ENCODE results near the gene REEP3.

REEP3 gene

DNA sequence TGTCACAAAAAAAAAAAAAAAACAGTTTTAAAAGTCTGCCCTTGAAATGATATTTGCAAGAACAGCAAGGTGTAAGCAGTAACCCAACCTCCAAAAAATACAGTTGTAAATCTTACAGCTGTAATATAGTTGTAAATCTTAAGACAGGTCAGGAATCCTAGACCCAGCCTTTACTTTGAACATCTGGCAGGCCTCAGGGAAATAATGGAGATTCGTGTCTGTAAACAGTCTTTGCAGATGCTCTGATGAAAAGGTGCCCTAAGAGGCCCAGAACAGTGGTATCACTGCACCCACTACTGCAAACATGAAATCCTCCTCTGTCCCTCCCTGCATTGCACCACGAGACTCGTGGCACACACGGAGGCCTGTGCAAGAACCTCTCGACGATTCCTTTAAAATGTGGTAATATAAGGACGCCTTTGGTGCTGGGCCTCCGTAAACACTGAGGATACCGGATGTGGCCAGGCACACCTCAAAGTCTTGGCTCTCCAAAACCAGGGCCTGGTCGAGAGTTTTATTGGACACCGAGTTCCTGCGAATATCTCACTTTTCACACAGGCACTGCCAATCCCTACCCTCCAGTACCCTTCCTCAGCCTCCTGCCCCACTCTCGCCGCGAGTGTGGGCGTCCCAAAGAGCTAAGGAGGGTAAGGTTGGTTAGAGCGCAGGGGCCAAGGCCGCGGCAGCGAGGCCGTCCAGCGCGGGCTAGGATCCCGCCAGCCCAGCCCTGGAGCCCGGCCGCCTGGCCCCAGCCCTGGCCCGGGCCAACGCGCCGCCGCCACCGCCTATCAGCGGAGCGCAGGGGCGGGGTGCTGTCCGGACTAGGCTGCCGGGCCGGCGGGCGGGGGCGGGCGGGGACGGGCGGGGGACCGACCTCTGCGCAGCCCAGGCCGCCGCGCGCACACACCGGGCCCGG is at the start of gene REEP3 (continued):
- TF ChIP-seq, protein P1, sequence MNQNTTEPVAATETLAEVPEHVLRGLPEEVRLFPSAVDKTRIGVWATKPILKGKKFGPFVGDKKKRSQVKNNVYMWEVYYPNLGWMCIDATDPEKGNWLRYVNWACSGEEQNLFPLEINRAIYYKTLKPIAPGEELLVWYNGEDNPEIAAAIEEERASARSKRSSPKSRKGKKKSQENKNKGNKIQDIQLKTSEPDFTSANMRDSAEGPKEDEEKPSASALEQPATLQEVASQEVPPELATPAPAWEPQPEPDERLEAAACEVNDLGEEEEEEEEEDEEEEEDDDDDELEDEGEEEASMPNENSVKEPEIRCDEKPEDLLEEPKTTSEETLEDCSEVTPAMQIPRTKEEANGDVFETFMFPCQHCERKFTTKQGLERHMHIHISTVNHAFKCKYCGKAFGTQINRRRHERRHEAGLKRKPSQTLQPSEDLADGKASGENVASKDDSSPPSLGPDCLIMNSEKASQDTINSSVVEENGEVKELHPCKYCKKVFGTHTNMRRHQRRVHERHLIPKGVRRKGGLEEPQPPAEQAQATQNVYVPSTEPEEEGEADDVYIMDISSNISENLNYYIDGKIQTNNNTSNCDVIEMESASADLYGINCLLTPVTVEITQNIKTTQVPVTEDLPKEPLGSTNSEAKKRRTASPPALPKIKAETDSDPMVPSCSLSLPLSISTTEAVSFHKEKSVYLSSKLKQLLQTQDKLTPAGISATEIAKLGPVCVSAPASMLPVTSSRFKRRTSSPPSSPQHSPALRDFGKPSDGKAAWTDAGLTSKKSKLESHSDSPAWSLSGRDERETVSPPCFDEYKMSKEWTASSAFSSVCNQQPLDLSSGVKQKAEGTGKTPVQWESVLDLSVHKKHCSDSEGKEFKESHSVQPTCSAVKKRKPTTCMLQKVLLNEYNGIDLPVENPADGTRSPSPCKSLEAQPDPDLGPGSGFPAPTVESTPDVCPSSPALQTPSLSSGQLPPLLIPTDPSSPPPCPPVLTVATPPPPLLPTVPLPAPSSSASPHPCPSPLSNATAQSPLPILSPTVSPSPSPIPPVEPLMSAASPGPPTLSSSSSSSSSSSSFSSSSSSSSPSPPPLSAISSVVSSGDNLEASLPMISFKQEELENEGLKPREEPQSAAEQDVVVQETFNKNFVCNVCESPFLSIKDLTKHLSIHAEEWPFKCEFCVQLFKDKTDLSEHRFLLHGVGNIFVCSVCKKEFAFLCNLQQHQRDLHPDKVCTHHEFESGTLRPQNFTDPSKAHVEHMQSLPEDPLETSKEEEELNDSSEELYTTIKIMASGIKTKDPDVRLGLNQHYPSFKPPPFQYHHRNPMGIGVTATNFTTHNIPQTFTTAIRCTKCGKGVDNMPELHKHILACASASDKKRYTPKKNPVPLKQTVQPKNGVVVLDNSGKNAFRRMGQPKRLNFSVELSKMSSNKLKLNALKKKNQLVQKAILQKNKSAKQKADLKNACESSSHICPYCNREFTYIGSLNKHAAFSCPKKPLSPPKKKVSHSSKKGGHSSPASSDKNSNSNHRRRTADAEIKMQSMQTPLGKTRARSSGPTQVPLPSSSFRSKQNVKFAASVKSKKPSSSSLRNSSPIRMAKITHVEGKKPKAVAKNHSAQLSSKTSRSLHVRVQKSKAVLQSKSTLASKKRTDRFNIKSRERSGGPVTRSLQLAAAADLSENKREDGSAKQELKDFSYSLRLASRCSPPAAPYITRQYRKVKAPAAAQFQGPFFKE (tag by site-specific recombination; IDR thresholded peaks at IDR 0.05; ENCODE audit: borderline replicate concordance) = no peak
- TF ChIP-seq ZNF610 (tag by site-specific recombination; IDR thresholded peaks at IDR 0.05; ENCODE audit: borderline replicate concordance) (0 out of 2 replicates have a peak, but pooled peaks have one; percentile 51), ZBTB8A (tag by site-specific recombination; IDR thresholded peaks at IDR 0.05) (peak; percentile 94), ZNF791 (tag by site-specific recombination; IDR thresholded peaks at IDR 0.05) (no peak), HOXC10 (CRISPR knock-in tag; IDR thresholded peaks at IDR 0.05) (no peak), ZNF121 (tag by site-specific recombination; IDR thresholded peaks at IDR 0.05) (0 out of 2 replicates have a peak, but pooled peaks have one; percentile 9), ZNF214 (tag by site-specific recombination; IDR thresholded peaks at IDR 0.05; ENCODE audit: borderline replicate concordance) (no peak), ZNF629 (tag by site-specific recombination; IDR thresholded peaks at IDR 0.05) (peak; percentile 68; the same call in 1 of the 2 replicates), BCL11B (tag by site-specific recombination; IDR thresholded peaks at IDR 0.05; ENCODE audit: low read depth) (no peak), ZFP41 (tag by site-specific recombination; IDR thresholded peaks at IDR 0.05; ENCODE audit: borderline replicate concordance) (no peak), ZNF133 (tag by site-specific recombination; IDR thresholded peaks at IDR 0.05) (no peak), ZNF324 (tag by site-specific recombination; IDR thresholded peaks at IDR 0.05) (peak; percentile 89; the same call in 1 of the 2 replicates), ZSCAN16 (tag by site-specific recombination; IDR thresholded peaks at IDR 0.05) (no peak), ZBTB20 (tag by site-specific recombination; IDR thresholded peaks at IDR 0.05) (peak; percentile 81)
- TF ChIP-seq, protein P2, sequence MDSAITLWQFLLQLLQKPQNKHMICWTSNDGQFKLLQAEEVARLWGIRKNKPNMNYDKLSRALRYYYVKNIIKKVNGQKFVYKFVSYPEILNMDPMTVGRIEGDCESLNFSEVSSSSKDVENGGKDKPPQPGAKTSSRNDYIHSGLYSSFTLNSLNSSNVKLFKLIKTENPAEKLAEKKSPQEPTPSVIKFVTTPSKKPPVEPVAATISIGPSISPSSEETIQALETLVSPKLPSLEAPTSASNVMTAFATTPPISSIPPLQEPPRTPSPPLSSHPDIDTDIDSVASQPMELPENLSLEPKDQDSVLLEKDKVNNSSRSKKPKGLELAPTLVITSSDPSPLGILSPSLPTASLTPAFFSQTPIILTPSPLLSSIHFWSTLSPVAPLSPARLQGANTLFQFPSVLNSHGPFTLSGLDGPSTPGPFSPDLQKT (IDR thresholded peaks at IDR 0.05; ENCODE audit: borderline replicate concordance, low read depth, low read length) = no peak
- TF ChIP-seq, protein P3, sequence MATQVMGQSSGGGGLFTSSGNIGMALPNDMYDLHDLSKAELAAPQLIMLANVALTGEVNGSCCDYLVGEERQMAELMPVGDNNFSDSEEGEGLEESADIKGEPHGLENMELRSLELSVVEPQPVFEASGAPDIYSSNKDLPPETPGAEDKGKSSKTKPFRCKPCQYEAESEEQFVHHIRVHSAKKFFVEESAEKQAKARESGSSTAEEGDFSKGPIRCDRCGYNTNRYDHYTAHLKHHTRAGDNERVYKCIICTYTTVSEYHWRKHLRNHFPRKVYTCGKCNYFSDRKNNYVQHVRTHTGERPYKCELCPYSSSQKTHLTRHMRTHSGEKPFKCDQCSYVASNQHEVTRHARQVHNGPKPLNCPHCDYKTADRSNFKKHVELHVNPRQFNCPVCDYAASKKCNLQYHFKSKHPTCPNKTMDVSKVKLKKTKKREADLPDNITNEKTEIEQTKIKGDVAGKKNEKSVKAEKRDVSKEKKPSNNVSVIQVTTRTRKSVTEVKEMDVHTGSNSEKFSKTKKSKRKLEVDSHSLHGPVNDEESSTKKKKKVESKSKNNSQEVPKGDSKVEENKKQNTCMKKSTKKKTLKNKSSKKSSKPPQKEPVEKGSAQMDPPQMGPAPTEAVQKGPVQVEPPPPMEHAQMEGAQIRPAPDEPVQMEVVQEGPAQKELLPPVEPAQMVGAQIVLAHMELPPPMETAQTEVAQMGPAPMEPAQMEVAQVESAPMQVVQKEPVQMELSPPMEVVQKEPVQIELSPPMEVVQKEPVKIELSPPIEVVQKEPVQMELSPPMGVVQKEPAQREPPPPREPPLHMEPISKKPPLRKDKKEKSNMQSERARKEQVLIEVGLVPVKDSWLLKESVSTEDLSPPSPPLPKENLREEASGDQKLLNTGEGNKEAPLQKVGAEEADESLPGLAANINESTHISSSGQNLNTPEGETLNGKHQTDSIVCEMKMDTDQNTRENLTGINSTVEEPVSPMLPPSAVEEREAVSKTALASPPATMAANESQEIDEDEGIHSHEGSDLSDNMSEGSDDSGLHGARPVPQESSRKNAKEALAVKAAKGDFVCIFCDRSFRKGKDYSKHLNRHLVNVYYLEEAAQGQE (tag by site-specific recombination; IDR thresholded peaks at IDR 0.05) = peak; percentile 56; the same call in 1 of the 2 replicates
- TF ChIP-seq, protein P4, sequence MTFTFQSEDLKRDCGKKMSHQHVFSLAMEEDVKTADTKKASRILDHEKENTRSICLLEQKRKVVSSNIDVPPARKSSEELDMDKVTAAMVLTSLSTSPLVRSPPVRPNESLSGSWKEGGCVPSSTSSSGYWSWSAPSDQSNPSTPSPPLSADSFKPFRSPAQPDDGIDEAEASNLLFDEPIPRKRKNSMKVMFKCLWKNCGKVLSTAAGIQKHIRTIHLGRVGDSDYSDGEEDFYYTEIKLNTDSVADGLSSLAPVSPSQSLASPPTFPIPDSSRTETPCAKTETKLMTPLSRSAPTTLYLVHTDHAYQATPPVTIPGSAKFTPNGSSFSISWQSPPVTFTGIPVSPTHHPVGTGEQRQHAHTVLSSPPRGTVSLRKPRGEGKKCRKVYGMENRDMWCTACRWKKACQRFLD (tag by site-specific recombination; IDR thresholded peaks at IDR 0.05) = no peak
- TF ChIP-seq, protein P5, sequence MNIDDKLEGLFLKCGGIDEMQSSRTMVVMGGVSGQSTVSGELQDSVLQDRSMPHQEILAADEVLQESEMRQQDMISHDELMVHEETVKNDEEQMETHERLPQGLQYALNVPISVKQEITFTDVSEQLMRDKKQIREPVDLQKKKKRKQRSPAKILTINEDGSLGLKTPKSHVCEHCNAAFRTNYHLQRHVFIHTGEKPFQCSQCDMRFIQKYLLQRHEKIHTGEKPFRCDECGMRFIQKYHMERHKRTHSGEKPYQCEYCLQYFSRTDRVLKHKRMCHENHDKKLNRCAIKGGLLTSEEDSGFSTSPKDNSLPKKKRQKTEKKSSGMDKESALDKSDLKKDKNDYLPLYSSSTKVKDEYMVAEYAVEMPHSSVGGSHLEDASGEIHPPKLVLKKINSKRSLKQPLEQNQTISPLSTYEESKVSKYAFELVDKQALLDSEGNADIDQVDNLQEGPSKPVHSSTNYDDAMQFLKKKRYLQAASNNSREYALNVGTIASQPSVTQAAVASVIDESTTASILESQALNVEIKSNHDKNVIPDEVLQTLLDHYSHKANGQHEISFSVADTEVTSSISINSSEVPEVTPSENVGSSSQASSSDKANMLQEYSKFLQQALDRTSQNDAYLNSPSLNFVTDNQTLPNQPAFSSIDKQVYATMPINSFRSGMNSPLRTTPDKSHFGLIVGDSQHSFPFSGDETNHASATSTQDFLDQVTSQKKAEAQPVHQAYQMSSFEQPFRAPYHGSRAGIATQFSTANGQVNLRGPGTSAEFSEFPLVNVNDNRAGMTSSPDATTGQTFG (tag by site-specific recombination; IDR thresholded peaks at IDR 0.05; ENCODE audit: borderline replicate concordance) = no peak
- TF ChIP-seq, protein P6, sequence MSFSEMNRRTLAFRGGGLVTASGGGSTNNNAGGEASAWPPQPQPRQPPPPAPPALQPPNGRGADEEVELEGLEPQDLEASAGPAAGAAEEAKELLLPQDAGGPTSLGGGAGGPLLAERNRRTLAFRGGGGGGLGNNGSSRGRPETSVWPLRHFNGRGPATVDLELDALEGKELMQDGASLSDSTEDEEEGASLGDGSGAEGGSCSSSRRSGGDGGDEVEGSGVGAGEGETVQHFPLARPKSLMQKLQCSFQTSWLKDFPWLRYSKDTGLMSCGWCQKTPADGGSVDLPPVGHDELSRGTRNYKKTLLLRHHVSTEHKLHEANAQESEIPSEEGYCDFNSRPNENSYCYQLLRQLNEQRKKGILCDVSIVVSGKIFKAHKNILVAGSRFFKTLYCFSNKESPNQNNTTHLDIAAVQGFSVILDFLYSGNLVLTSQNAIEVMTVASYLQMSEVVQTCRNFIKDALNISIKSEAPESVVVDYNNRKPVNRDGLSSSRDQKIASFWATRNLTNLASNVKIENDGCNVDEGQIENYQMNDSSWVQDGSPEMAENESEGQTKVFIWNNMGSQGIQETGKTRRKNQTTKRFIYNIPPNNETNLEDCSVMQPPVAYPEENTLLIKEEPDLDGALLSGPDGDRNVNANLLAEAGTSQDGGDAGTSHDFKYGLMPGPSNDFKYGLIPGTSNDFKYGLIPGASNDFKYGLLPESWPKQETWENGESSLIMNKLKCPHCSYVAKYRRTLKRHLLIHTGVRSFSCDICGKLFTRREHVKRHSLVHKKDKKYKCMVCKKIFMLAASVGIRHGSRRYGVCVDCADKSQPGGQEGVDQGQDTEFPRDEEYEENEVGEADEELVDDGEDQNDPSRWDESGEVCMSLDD (tag by site-specific recombination; IDR thresholded peaks at IDR 0.05) = peak; percentile 58; the same call in 1 of the 2 replicates
